GM21423 (cell line): ENCODE measurements around the gene ADTRP.

ENCODE experiments used
- ATAC-seq: cut with Tn5 transposase; IDR thresholded peaks from one replicate; pipeline ENCODE4 v1.9.1; 2021; ENCODE audit warnings: mild to moderate bottlenecking, moderate library complexity; ENCODE audit not compliant: unreplicated experiment

Gene ADTRP, protein sequence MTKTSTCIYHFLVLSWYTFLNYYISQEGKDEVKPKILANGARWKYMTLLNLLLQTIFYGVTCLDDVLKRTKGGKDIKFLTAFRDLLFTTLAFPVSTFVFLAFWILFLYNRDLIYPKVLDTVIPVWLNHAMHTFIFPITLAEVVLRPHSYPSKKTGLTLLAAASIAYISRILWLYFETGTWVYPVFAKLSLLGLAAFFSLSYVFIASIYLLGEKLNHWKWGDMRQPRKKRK

GRCh38 chr6:11778648-11779328 is at the start of gene ADTRP:
Gene ADTRP (minus strand): TSS chr6:11778803. CDS start chr6:11778759, 44 bp downstream.
- ATAC-seq: no peak

DNA sequence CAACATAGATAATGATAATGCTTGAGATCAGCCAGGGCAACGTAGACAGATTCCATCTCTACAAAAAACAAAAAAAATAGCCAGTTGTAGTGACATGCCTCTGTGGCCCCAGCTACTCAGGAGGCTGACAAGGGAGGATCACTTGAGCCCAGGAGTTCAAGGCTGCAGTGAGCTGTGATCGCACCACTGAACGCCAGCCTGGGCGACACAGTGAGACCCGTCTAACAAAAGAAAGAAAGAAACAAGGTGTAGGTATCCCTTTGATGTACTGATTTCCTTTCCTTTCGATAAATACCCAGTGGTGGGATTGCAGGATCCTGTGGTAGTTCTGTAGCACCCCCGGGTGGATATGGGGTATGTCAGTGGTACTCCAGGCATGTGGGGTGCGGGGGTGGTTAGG is 48.2 kb upstream of the ADTRP start:
- ATAC-seq: no peak

DNA sequence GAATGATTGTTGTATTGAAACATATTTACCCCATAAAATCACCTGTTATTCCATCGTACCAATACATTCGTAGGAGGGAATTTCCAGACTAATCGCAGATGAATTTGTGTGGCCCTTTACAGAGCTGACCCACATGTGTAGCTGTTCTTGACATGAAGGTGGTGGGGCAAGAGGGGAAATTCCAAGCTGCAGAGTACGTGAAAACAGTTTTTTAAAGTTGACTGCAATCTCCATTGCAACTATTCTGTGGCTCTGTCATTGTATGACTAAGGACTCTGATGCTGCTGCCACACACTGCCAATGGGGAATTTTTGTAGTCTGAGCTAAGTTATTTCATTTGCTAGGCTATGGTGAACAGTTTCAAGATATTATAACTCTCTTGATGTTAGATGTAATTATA is 46.4 kb upstream of the ADTRP start:
- peak; percentile 71 for ATAC-seq

DNA sequence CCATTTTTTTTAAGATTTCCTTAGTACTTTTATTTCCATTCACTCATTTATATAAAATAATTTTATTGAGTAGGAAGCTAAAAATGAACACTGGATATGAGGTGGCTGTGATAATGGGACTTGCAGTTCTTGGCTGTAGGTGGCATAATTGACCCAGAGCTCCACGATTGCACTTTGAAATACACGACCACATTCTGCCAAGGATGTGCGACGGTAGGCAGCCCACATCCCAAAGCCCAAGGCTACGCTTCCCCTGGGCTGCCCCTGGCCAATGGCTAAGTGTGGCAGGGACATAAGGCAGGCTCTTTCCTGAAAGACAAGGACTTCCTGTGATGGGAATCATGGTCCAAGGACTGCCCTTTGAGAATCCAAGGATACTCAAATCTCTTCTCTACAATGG is 43.7 kb upstream of the ADTRP start:
- ATAC-seq: no peak

GRCh38 chr6:11821781-11822180 is 43.2 kb upstream of the ADTRP start:
- ATAC-seq: no peak

- no peak for ATAC-seq
Measured at GRCh38 chr6:11820821-11821220, 42.2 kb upstream of the ADTRP start.

DNA sequence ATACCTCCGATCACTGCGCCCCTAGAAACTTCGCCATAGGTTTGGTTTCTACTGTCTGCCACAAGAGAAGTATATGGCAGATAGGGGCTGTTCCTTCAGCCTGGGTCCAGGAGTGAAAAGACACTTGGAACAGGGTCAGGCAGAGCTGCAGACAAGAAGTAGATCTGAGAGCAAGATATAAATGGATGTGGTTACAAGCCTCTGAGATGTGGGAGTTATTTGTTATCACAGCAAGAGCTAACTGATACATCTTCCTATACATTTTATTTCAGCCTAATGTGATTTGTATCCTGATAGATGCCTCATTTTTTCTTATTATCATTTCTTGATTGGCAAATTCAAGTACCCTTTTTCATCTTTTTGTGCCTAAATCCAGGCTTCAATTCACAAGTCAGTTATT is 40.9 kb upstream of the ADTRP start:
- ATAC-seq: no peak

- no peak for ATAC-seq
Measured at GRCh38 chr6:11815231-11815630, 36.6 kb upstream of the ADTRP start.

GRCh38 chr6:11814819-11815218 is 36.2 kb upstream of the ADTRP start:
- ATAC-seq: no peak

- no peak for ATAC-seq
Measured at GRCh38 chr6:11814106-11814505, 35.5 kb upstream of the ADTRP start.

DNA sequence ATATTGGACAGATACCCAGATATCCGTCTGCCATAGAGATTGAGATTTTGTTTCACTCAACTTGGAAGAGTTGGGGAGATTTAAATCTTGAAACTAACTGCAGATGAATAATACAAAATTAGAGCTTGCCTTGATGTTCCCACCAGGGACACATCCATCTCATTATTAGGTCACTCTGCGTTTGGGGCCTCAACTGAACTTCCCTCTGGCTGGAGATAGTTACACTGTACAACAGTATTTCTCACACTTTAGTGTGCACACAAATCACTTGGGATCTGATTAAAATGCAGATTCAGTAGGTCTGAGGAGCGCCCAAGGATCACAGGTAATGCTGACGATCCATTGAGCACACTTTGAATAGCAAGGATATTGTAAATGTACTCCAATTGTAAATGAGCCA is 35.0 kb upstream of the ADTRP start:
- no peak for ATAC-seq

DNA sequence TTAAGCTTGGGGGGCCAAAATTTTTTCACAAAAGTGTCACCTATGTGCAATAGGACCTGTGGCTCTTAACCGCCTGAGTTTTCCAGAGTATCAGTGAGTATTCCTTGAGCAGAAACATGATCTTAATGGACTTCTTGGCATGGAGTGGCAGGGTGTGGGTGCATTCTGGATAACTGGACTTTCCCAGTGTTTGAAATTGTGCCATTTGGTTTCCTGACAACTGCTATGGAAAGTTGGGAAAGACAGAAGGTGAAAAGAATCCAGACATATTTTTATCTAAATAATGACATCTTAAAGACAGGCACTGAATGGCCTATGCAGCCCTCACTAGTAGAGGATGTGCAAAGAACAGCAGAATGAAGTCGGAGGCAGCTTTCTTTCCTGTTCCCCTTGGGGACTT is 34.3 kb upstream of the ADTRP start:
- no peak for ATAC-seq

- no peak for ATAC-seq
Measured at GRCh38 chr6:11812439-11812838, 33.8 kb upstream of the ADTRP start.

- no peak for ATAC-seq
Measured at GRCh38 chr6:11811644-11812264, 33.2 kb upstream of the ADTRP start.

- no peak for ATAC-seq
Measured at GRCh38 chr6:11810854-11811643, 32.4 kb upstream of the ADTRP start.

DNA sequence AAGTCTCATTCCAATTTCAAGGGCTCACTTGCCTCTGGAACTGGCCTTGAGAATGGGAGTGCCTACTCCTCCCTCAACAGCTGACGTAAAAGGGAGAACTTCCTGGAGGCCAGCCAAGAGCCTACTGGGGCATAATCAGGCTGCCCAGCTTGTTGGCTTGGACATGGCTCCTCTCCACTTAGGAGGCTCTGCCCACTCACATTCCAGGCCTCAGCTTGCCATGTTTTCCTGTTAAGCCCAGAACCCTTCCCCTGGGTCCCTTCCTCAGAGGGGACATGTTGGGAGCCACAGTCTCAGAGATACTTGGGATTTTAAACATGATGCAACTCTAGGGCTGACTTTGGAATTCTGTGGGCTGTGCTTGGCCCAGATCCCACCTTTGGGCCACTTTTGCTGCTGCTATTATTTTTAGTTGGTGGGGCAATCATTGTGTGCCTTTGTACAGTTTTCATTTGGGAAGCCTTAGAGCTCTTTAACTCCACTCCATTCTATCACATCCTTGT is 31.5 kb upstream of the ADTRP start:
- no peak for ATAC-seq

DNA sequence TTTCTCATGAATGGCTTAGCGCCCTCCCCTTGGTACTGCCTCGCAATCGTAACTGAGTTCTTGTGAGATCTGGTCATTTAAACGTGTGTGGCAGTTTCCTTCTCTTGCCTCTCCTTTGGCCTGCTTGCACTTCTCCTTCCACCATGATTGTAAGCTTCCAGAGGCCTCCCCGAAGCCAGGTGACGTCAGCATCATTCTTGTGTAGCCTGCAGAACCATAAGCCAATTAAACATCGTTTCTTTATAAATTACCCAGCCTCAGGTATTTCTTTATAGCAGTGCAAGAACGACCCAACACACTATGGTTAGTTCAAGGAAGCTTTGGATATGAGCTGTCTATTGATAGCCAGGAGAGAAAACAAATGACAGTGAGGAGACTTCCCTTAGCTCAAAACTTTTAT is 29.5 kb upstream of the ADTRP start:
- ATAC-seq: no peak

GRCh38 chr6:11806561-11807317 is 28.1 kb upstream of the ADTRP start:
- no peak for ATAC-seq

- no peak for ATAC-seq
Measured at GRCh38 chr6:11805259-11806053, 26.9 kb upstream of the ADTRP start.

DNA sequence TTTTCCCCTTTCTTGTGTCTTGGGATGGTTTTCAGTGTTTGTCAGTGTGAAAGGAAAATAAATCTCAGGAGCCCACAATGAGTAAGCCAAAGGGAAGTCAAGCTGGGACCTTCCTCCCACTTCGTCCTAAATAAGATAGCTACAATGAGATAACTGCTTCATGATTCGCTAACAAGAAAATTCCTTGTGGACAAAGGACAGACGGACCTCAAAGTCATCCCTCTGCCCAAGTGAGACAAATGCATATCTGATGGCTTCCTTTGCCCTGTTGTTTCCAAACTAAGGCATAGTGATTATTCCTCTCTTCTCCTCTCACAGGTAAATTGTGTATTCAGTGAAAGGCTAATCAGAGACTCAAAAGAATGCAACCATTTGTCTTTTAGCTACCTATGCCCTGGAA is 26.1 kb upstream of the ADTRP start:
- ATAC-seq: no peak
